ENCODE measurements around the gene DLGAP3. TPM values are rescaled to one million over a fixed set of nuclear protein-coding genes. Genes with fewer than 3 reads are reported as not detected.

DLGAP3 gene
- total RNA-seq, 1 experiment from 2014 or later: not detected

DNA sequence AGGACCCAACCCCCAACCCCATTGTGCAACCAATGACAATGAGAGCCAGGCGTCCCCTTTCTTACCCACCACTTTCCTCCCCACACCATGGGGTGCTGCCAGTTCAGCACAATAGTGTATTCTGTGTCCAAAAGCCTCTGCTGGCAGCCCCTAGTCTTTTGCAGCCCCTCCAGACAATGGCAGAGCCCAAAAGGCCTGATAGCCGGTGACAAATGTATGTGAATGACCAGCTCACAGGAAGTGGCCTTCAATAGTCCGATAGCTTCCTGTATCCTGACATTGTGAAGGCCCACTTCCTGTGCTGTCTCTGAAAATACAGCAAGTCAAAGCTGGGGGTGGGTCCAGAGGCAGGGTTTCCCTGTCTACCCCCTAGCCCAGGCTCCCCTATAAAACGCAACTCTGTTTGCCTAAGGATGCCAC is 86.5 kb downstream of the DLGAP3 start:
- intact Hi-C loops (cut with micrococcal nuclease; ENCODE audit: unreplicated experiment): no loop called here
- no peak for DNase-seq (ENCODE audit: low spot score)
- ChIA-PET CTCF (no interaction called here), POLR2A (ENCODE audit: low non-redundant PET) (no interaction called here)
- no TSS peak for BruUV-seq (replicated peaks)
- no peak overlapping the region for H3K27ac ChIP-seq (ENCODE audit: low read depth, low read length, poor library complexity, severe bottlenecking)
- TF ChIP-seq EZH2 (IDR thresholded peaks at IDR 0.05; ENCODE audit: borderline replicate concordance, low read depth, low read length, poor library complexity, severe bottlenecking) (no peak), CTCF (conservative IDR thresholded peaks at IDR 0.05; ENCODE audit: low read depth, low read length) (no peak)
- no peaks in the 10 kb centered on the region for H3K9me3 ChIP-seq (ENCODE audit: low read depth, low read length, poor library complexity, severe bottlenecking)
- H3K36me3 ChIP-seq (ENCODE audit: insufficient read depth, low read length, poor library complexity, severe bottlenecking): no peaks in the 10 kb centered on the region
- no peak overlapping the region for H3K4me3 ChIP-seq (ENCODE audit: low read depth, low read length, poor library complexity, severe bottlenecking)
- H3K27me3 ChIP-seq (replicated peaks; ENCODE audit: insufficient read depth, low read depth, low read length, poor library complexity): no peaks in the 10 kb centered on the region
- H3K4me1 ChIP-seq (ENCODE audit: insufficient read depth, low read length, poor library complexity, severe bottlenecking): no peaks in the 10 kb centered on the region

DNA sequence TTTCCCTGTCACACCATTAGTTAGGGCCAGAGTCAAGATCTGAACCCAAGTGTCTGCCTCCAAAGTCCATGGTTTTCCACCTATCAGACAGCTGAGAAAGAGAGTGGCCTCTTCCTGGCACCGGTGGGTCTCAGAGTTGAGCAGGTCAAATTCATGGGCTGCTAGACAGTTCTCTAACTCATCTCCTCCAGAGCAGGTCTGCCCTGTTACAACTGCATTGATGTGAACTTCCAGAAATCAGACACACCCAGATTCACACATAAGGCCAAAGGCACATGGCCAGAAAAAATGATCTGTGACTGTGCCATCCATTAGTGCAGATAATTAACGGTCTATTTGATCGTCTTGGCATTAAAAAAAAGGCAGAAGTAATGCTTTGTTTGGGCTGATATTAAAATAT is 87.4 kb downstream of the DLGAP3 start:
- no TSS peak for BruUV-seq (replicated peaks)
- Histone ChIP-seq H3K27me3 (replicated peaks; ENCODE audit: insufficient read depth, low read depth, low read length, poor library complexity) (no peaks in the 10 kb centered on the region), H3K4me3 (ENCODE audit: low read depth, low read length, poor library complexity, severe bottlenecking) (no peak overlapping the region), H3K36me3 (ENCODE audit: insufficient read depth, low read length, poor library complexity, severe bottlenecking) (no peaks in the 10 kb centered on the region), H3K4me1 (ENCODE audit: insufficient read depth, low read length, poor library complexity, severe bottlenecking) (no peaks in the 10 kb centered on the region), H3K9me3 (ENCODE audit: low read depth, low read length, poor library complexity, severe bottlenecking) (no peaks in the 10 kb centered on the region), H3K27ac (ENCODE audit: low read depth, low read length, poor library complexity, severe bottlenecking) (no peak overlapping the region)
- ChIA-PET POLR2A (ENCODE audit: low non-redundant PET) (no interaction called here), CTCF (no interaction called here)
- TF ChIP-seq EZH2 (IDR thresholded peaks at IDR 0.05; ENCODE audit: borderline replicate concordance, low read depth, low read length, poor library complexity, severe bottlenecking): no peak
- TF ChIP-seq CTCF (conservative IDR thresholded peaks at IDR 0.05; ENCODE audit: low read depth, low read length): no peak
- DNase-seq (ENCODE audit: low spot score): no peak
- intact Hi-C loops (cut with micrococcal nuclease; ENCODE audit: unreplicated experiment): no loop called here

DNA sequence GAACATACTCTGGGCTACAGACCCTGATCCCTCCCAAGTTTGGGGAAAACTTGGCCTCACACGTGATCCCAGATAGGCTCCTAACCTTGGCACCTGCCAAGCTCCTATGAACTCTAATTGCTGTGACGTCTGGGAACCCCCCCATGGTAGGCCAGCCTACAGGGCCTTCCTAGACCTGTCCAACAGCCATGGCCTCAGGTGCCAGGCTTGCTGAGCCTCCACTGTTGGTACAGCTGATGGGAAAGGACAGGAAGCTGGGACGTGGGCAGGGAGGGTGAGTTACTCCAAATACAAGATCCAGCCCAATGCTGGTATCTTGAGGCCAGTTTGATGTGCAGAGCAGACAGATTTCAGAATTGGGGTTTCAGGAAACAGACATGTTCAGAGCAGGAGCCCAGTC is 89.0 kb downstream of the DLGAP3 start:
- Histone ChIP-seq H3K27ac (ENCODE audit: low read depth, low read length, poor library complexity, severe bottlenecking) (no peak overlapping the region), H3K9me3 (ENCODE audit: low read depth, low read length, poor library complexity, severe bottlenecking) (no peaks in the 10 kb centered on the region), H3K27me3 (replicated peaks; ENCODE audit: insufficient read depth, low read depth, low read length, poor library complexity) (no peaks in the 10 kb centered on the region), H3K4me3 (ENCODE audit: low read depth, low read length, poor library complexity, severe bottlenecking) (no peak overlapping the region), H3K4me1 (ENCODE audit: insufficient read depth, low read length, poor library complexity, severe bottlenecking) (no peaks in the 10 kb centered on the region), H3K36me3 (ENCODE audit: insufficient read depth, low read length, poor library complexity, severe bottlenecking) (no peaks in the 10 kb centered on the region)
- CTCF ChIA-PET: no interaction called here
- intact Hi-C loops (cut with micrococcal nuclease; ENCODE audit: unreplicated experiment): no loop called here
- POLR2A ChIA-PET (ENCODE audit: low non-redundant PET): no interaction called here
- DNase-seq (ENCODE audit: low spot score): no peak
- BruUV-seq (replicated peaks): no TSS peak
- TF ChIP-seq CTCF (conservative IDR thresholded peaks at IDR 0.05; ENCODE audit: low read depth, low read length) (no peak), EZH2 (IDR thresholded peaks at IDR 0.05; ENCODE audit: borderline replicate concordance, low read depth, low read length, poor library complexity, severe bottlenecking) (no peak)
